HG03064 (cell line): ENCODE data around the gene NDN.

ENCODE experiments used
- ATAC-seq: cut with Tn5 transposase; IDR thresholded peaks from one replicate; pipeline ENCODE4 v1.9.1; 2021; ENCODE audit warnings: low read depth; ENCODE audit not compliant: unreplicated experiment

The NDN gene

GRCh38 chr15:23642413-23643044, 44.6 kb downstream of the NDN start:
- ATAC-seq = no peak
